HPDE6-E6E7 (cell line): ENCODE results near the gene SSR2.

Experiments used
- DNase-seq: peaks from one replicate; pipeline ENCODE4 v3.0.0; 2011; ENCODE audit warnings: missing footprints; ENCODE audit errors: extremely low spot score

Gene SSR2

DNA sequence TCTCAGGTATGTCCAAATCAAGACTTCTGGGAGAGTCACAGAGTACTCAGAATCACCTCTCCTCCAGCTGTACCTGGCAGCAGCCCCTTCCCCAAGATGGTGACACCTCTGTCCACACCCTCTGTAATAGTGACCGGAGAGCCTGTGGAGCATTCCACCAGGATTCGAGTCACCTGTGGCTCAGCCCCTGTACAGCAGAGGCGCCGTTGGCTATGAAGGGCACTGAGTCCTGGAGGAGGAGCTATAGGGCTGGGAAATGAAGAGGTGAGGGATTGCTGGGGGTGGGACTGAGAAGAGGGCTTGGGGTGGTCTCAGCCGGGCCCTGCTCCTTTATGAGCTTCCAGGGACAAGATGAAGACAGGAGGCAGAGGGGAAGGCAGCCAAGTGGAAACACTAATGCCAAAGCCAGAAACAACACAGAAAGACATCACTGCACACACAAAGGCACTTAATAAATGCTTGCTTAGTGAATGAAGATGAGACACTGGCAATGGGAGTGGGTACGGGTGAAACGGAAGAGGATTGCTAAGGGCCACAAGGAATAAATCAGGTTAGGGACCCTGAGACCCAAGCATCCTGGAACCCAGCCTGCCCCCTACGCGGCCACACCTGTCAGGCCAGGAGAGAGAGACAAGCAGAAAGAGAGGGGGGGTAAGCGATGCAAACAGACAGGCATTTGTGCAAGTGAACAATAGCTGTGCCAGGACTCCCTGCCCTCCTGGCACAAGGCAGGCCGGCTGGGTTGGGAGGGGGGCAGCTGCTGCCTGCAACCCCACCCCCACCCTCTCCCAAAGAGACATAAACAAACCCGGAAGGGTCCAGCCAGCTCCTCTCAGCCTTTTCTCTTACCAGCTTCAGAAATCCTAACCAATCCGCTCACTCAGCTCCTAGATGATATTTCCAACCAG lies 46.3 kb downstream of the SSR2 start:
- no peak for DNase-seq

DNA sequence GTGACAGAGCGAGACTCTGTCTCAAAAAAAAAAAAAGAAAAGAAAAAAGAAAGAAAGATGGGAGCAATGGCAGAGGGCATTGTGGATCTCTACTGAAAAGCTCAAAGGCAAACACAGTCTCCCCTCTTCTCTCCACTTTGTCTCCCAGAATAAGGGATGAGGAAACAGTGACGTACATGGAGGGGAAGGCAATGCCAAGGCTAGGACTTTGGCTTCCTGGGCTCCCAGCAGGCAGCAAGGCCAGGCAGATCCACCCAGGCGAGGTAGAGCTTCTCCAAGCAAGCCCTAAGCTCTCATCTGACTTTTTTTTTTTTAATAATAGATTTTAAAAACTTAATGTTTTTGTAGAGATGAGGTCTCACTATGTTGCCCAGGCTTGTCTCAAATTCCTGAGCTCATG lies 47.0 kb downstream of the SSR2 start:
- DNase-seq, result no peak

GRCh38 chr1:155971910-155972809 lies 48.6 kb downstream of the SSR2 start:
- DNase-seq, result no peak

GRCh38 chr1:155970531-155971167 lies 50.1 kb downstream of the SSR2 start:
- no peak for DNase-seq

DNA sequence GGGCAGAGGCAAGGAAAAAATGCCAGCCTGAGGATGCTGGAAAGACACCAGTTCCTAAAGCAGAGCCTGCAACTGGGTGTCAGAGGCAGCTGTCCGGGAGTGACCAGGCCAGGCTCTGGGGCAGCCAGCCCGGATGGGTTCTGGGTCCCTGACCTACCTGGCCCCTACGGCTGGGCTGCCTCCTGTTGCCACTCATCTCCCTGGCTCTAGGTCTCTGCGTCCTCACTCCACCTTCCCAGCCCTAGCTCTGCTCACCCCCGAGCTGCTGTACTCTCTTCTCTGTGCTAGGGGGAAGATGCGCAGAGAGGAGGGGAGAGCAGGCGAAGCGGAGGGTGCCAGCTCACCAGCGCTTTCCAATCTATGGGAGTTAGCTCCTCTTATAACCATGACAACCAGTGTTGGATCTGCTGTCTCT lies 51.4 kb downstream of the SSR2 start:
- DNase-seq, result no peak

DNA sequence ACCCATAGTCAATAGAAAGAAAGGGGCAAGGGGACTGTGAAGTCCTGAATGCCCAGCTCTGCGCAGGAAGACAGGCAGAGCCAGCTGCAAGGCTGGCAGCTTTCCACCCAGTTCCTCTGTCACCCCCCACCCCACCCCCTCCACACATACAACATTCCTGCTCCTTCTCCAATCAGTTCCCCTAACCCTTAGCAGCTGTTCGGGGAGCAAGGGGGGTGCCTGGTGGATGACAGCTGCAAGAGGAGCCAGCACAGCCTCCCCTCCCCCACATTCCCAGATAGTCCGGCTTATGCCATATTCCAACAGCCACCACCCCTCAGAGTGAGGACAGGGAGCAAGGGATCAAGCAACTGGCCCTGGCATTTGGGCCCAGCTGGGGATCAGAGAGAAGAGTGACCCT lies 52.1 kb downstream of the SSR2 start:
- DNase-seq, result no peak

DNA sequence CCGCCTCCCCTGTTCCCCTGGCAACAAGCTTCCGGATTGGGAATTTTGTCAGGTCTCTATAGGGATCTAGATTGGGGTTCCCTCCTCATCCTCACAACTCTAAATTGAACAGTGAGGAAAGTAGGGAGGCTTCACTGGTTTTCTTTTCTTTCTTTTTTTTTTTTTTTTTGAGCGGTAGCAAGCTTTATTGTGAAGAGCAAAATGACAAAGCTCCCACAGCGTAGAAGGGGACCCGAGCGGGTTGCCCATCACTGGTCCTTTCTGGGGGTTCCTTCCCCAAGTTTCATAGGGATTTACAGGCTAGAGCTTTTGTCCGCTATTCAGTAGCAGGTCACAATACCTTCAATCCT lies 52.7 kb downstream of the SSR2 start:
- no peak for DNase-seq

GRCh38 chr1:155967341-155968050 lies 53.3 kb downstream of the SSR2 start:
- DNase-seq, result no peak

DNA sequence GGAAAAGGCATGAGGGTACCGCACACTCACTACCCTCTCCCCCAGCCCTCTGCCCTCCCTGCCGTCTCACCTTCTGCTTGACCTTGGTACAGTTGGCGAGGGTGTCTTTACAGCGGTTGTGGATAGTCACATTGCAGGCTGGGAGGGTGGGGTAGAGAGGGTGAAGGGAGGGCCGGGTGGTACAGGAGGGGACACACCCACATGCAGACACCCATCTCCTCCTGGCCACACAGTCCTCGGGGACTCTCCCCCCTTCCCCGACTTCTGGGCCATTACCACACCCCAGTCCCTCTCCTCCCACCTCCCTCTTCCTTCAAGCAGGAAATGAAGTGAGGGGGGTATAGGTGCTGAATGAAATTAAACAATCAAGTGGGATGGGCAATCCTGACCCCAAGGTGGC lies 54.0 kb downstream of the SSR2 start:
- DNase-seq, result no peak

DNA sequence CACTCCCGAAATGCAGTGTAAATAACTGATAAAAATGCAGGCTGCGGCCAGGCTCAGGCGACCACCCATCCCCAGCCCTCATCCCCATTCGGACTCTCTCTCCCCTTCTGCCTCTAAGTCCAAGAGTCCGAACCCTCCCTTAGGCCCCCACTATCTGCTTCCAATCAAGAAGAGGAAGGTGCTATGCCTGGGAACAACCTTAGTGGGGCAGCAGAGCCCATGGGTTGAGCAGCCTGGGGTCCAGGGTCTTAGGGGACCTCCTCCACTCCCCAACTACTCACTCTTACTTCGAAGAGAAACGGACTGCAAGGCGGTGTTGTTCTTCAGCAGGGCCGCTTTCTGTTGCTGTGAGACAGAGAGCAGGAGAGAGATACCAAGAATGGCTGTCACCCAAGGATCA lies 54.6 kb downstream of the SSR2 start:
- no peak for DNase-seq

DNA sequence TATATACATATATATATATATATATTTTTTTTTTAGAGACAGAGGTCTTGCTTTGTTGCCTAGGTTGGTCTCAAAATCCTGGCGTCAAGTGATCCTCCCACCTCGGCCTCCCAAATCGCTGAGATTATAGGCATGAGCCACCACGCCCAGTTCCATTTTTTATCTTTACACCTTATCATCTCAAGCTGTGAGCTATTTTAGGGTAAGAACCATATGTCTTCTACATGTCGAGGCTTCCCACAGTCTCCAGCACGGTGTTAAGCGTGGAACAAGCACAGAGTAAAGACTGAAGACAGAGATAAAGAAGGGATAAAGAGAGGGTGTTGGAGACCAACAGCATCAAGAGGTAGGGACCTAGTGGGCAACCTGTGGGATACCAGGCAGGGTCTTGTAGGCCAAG lies 56.6 kb downstream of the SSR2 start:
- DNase-seq, result no peak

- DNase-seq, result no peak
Measured at GRCh38 chr1:155962599-155963211, 58.0 kb downstream of the SSR2 start.

GRCh38 chr1:155961937-155962336 lies 58.8 kb downstream of the SSR2 start:
- DNase-seq, result peak; percentile 99

DNA sequence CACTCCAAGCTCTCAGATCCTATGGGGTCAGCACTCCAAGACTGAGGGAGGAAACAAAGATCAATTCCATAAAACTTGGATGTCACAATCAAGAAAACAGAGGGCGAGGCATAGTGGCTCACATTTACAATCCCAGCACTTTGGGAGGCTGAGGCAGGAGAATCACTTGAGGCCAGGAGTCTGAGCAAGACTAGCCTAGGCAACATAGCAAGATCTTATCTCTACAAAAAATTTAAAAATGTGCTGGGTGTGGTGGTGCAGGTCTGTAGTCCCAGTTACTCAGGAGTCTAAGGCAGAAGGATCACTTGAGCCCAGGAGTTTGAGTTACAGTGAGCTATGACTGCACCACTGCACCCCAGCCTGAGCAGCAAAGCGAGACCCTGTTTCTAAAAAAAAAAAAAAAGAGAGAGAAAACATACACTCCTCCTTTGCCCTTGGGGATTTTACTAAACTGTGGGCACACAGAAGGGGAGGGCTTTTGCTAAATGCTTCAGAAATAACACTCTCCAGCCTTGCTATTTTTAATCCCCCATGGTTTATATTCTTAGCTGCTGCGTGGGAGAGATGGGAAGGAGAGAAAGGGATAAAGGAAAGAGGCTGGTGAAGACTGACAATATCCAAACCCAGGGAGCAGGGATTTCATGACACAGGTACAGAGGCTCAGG lies 60.5 kb downstream of the SSR2 start:
- DNase-seq, result no peak
